B cell (primary cell): ENCODE measurements around the gene ATP11A. TPM values are rescaled to one million over a fixed set of nuclear protein-coding genes. Genes with fewer than 3 reads are reported as not detected.

Experiments
- ATAC-seq: fragments of 200-7000 bp; cut with Tn5 transposase; one replicate; pipeline ENCODE4 v1.10.0; 2021; ENCODE audit warnings: low read depth, mild to moderate bottlenecking, moderate number of reproducible peaks, moderate library complexity
- CTCF ChIA-PET: fragments of 350-600 bp; sonication (Branson Sonifier 250); formaldehyde crosslinking; loops from one replicate; lab custom pipeline; 2021; ENCODE audit warnings: antibody characterized with exemption, inconsistent platforms; lab: Charles Lee
- POLR2A ChIA-PET: fragments of 350-600 bp; sonication (Branson Sonifier 250); formaldehyde crosslinking; loops from one replicate; lab custom pipeline; 2021; ENCODE audit warnings: antibody characterized with exemption; lab: Charles Lee
- DNase-seq: peaks from one replicate; pipeline ENCODE4 v3.0.0; 2013
- H2AFZ ChIP-seq: 2 replicates; pipeline ENCODE4 v1.6.1; 2012; ENCODE audit warnings: mild to moderate bottlenecking, low read depth, low read length; ENCODE audit not compliant: insufficient read depth, poor library complexity, severe bottlenecking
- H3K27ac ChIP-seq, 2 donors: 1 replicate in 1 of 2; 2 replicates in 1 of 2; pipeline ENCODE4 v1.5.1; 2012 to 2013; ENCODE audit warnings: low read length in 2 of 2, mild to moderate bottlenecking in 2 of 2, moderate library complexity in 1 of 2
- H3K27me3 ChIP-seq, 4 experiments: fragments of 200-600 bp in 1 of 4; sonication (generic) in 1 of 4; replicated peaks in 1 of 4; 1 replicate in 2 of 4; 2 replicates in 2 of 4; pipeline versions ENCODE4 v1.6.1 to v1.7.0; 2013 to 2016; ENCODE audit warnings: low read length in 3 of 4, mild to moderate bottlenecking in 2 of 4, mixed read lengths in 1 of 4, moderate library complexity in 1 of 4; ENCODE audit not compliant: insufficient read depth in 4 of 4, control insufficient read depth in 3 of 4; ENCODE audit errors: control extremely low read depth in 1 of 4
- H3K36me3 ChIP-seq, 2 experiments: replicated peaks in 1 of 2; 1 replicate in 1 of 2; 2 replicates in 1 of 2; pipeline versions ENCODE4 v1.6.1 to v1.7.1; 2013; ENCODE audit warnings: low read length in 1 of 2; ENCODE audit not compliant: insufficient read depth in 2 of 2, control insufficient read depth in 1 of 2; ENCODE audit errors: control extremely low read depth in 1 of 2, extremely low read depth in 1 of 2
- H3K4me1 ChIP-seq, 2 donors: fragments of 200-600 bp in 1 of 2; sonication (generic) in 1 of 2; 1 replicate in 1 of 2; 2 replicates in 1 of 2; pipeline versions ENCODE4 v1.5.1 to v1.6.1; 2013 to 2017; ENCODE audit warnings: low read length in 2 of 2; ENCODE audit not compliant: control insufficient read depth in 2 of 2, insufficient read depth in 2 of 2
- H3K4me2 ChIP-seq: replicated peaks from 2 replicates; pipeline ENCODE3; 2012; ENCODE audit warnings: mild to moderate bottlenecking, low read depth, low read length; ENCODE audit not compliant: poor library complexity, severe bottlenecking
- H3K4me3 ChIP-seq, 5 experiments: fragments of 200-600 bp in 1 of 5; sonication (generic) in 1 of 5; 1 replicate in 3 of 5; 2 replicates in 2 of 5; pipeline versions ENCODE4 v1.5.1 to v1.7.0; 2011 to 2016; ENCODE audit warnings: low read length in 4 of 5, mild to moderate bottlenecking in 4 of 5, low read depth in 2 of 5, control low read depth in 1 of 5, moderate library complexity in 1 of 5; ENCODE audit not compliant: insufficient read depth in 1 of 5; ENCODE audit errors: control extremely low read depth in 1 of 5, extremely low read depth in 1 of 5
- H3K79me2 ChIP-seq: fragments of 200-600 bp; sonication (generic); one replicate; pipeline ENCODE4 v1.6.0; 2016; ENCODE audit warnings: low read length; ENCODE audit not compliant: control insufficient read depth, insufficient read depth
- H3K9ac ChIP-seq: fragments of 200-600 bp; sonication (generic); 2 replicates; pipeline ENCODE4 v1.6.1; 2017; ENCODE audit warnings: mild to moderate bottlenecking, low read length, moderate library complexity
- H3K9me3 ChIP-seq, 3 donors: one replicate each; pipeline versions ENCODE4 v1.6.1 to v1.7.1; 2013; ENCODE audit warnings: low read length in 2 of 3; ENCODE audit not compliant: control insufficient read depth in 2 of 3, insufficient read depth in 1 of 3; ENCODE audit errors: control extremely low read depth in 1 of 3
- H4K20me1 ChIP-seq: 2 replicates; pipeline ENCODE4 v1.6.0; 2012; ENCODE audit warnings: mild to moderate bottlenecking, low read length; ENCODE audit not compliant: insufficient read depth, control insufficient read depth, poor library complexity, severe bottlenecking
- H3K27ac Mint-ChIP-seq: one replicate; pipeline ENCODE4 v1.8.0; 2021; ENCODE audit warnings: mixed read lengths
- H3K27me3 Mint-ChIP-seq: one replicate; pipeline ENCODE4 v1.8.0; 2021; ENCODE audit warnings: mixed read lengths
- H3K4me1 Mint-ChIP-seq: one replicate; pipeline ENCODE4 v1.8.0; 2021; ENCODE audit warnings: mixed read lengths
- H3K4me3 Mint-ChIP-seq: one replicate; pipeline ENCODE4 v1.8.0; 2021; ENCODE audit warnings: mixed read lengths
- H3K9me3 Mint-ChIP-seq: one replicate; pipeline ENCODE4 v1.8.0; 2022; ENCODE audit warnings: mixed read lengths; ENCODE audit not compliant: insufficient read depth
- CTCF ChIP-seq: fragments of 200-600 bp; IDR thresholded peaks from one replicate; pipeline ENCODE4 v1.8.0; 2022; ENCODE audit warnings: antibody characterized with exemption, mild to moderate bottlenecking
- EZH2 ChIP-seq: IDR thresholded peaks from 2 replicates; pipeline ENCODE4 v1.6.1; 2012; ENCODE audit warnings: borderline replicate concordance, low read depth, mild to moderate bottlenecking, moderate library complexity, low read length; ENCODE audit not compliant: insufficient read depth, poor library complexity, severe bottlenecking
- WGBS: methylation state at CpG from one replicate; pipeline ENCODE4 v1.1.5; 2013; ENCODE audit warnings: missing lambda C conversion rate; ENCODE audit not compliant: insufficient coverage; 5-methylcytosine and 5-hydroxymethylcytosine counted together
- intact Hi-C: fragments of 100-400 bp; cut with micrococcal nuclease; formaldehyde crosslinking; loops from one replicate; pipeline ENCODE4 v1.10.0; 2022
- polyA plus RNA-seq: library from polyadenylated mRNA; depleted of rRNA; stranded (reverse); fragments of >200 nt; gene quantifications from 2 replicates; pipeline ENCODE4 v1.2.3, GENCODE V29; 2012
- total RNA-seq, 2 donors: library from RNA; stranded (reverse); fragments of 120-200 nt in 1 of 2; gene quantifications; 1 replicate in 1 of 2; 2 replicates in 1 of 2; pipeline versions ENCODE4 v1.2.3 to v1.2.4, GENCODE V29; 2013 to 2022

Gene ATP11A
- total and polyA plus RNA-seq, 2 donors (not counting 1 experiment from before 2014, with no cell fraction given): 36.9 to 60.3 TPM

- Mint-ChIP-seq H3K27me3 (no peaks in the 10 kb centered on the region), H3K9me3 (no peaks in the 10 kb centered on the region), H3K4me3 (no peak overlapping the region), H3K27ac (no peak overlapping the region), H3K4me1 (no peaks in the 10 kb centered on the region)
- Histone ChIP-seq H3K79me2 (no peaks in the 10 kb centered on the region), H3K4me2 (no peak overlapping the region), H3K9ac (no peak overlapping the region), H3K36me3 (peaks cover 0 to 16% of the 10 kb centered on the region in 2 experiments), H3K9me3 (no peaks in the 10 kb centered on the region), H2AFZ (no peak overlapping the region), H3K4me3 (no peak overlapping the region), H3K27me3 (no peaks in the 10 kb centered on the region), H3K4me1 (no peaks in the 10 kb centered on the region), H3K27ac (no peak overlapping the region), H4K20me1 (no peaks in the 10 kb centered on the region)
- WGBS: 96% methylated on average over 14 of the region's 15 CpGs
- intact Hi-C loops: no loop called here
- ChIA-PET CTCF (interaction anchor here (0.9 kb wide), 1 partner anchor 90 kb away, joined by 3 read pairs; no protein-coding TSS in a partner anchor), POLR2A (no interaction called here)
- DNase-seq: no peak
- no peak for ATAC-seq
- no peak for TF ChIP-seq CTCF
- TF ChIP-seq EZH2: no peak
These were observed 162.6 kb downstream of the ATP11A start for GRCh38 chr13:112852392-112852791.

GRCh38 chr13:112852808-112853207, 163.0 kb downstream of the ATP11A start:
- Histone ChIP-seq H2AFZ (no peak overlapping the region), H3K4me1 (no peaks in the 10 kb centered on the region), H3K27me3 (no peaks in the 10 kb centered on the region), H3K79me2 (no peaks in the 10 kb centered on the region), H3K4me3 (no peak overlapping the region), H3K27ac (no peak overlapping the region), H3K9ac (no peak overlapping the region), H3K9me3 (no peaks in the 10 kb centered on the region), H4K20me1 (no peaks in the 10 kb centered on the region), H3K4me2 (no peak overlapping the region), H3K36me3 (peaks cover 0 to 18% of the 10 kb centered on the region in 2 experiments)
- no peak for ATAC-seq
- H3K27ac Mint-ChIP-seq: no peak overlapping the region
- H3K9me3 Mint-ChIP-seq: no peaks in the 10 kb centered on the region
- DNase-seq: no peak
- H3K4me1 Mint-ChIP-seq: no peaks in the 10 kb centered on the region
- intact Hi-C loops: no loop called here
- no peaks in the 10 kb centered on the region for H3K27me3 Mint-ChIP-seq
- ChIA-PET CTCF (interaction anchor here (0.9 kb wide), 1 partner anchor 90 kb away, joined by 3 read pairs; no protein-coding TSS in a partner anchor), POLR2A (no interaction called here)
- no peak for TF ChIP-seq CTCF
- TF ChIP-seq EZH2: no peak
- 100% methylated on average over 5 of the region's 10 CpGs for WGBS
- no peak overlapping the region for H3K4me3 Mint-ChIP-seq
